HG03135 (cell line): Measurements from ENCODE around the gene SUSD4.

Source experiments
- ATAC-seq: cut with Tn5 transposase; IDR thresholded peaks from one replicate; pipeline ENCODE4 v1.9.1; 2021; ENCODE audit warnings: mild to moderate bottlenecking, moderate library complexity; ENCODE audit not compliant: unreplicated experiment

The SUSD4 gene

DNA sequence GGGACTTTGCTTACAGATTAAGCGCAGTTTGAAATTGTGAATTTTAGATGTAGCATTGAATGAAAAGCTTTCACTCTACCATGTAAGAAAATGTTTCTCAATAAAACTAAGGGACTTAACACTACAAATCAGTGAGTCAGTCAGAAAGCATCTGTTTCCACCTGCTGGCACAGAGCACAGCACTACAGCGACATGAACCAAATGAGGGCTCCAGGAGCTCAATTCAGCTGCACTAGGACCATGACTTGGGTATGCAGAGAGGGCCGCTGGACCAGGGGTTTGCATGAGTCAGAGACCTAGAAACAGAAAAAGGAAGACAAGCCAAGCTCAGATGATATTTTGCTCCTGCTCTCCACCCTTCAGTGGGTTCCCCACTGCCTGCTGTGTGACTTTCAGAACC is 5.2 kb downstream of the SUSD4 start:
- ATAC-seq, result no peak

DNA sequence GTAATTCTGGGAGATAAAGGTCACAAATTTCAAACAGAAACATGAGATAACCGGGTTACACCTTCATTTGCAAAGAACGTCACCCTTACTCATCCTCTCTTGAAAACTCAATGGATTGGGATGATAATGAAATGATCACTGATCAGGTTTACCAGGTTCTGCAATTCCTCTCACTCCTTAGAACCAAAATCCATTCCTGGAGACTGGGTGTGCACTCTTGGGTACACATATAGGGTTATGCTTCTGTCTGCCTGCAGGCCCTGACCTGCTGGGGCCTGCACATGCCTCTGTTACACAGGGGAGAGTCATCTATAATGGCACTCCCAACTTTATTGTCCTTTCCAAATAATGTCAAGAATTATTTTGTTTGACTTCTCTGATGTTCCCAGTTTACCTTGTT is 8.3 kb downstream of the SUSD4 start:
- no peak for ATAC-seq

DNA sequence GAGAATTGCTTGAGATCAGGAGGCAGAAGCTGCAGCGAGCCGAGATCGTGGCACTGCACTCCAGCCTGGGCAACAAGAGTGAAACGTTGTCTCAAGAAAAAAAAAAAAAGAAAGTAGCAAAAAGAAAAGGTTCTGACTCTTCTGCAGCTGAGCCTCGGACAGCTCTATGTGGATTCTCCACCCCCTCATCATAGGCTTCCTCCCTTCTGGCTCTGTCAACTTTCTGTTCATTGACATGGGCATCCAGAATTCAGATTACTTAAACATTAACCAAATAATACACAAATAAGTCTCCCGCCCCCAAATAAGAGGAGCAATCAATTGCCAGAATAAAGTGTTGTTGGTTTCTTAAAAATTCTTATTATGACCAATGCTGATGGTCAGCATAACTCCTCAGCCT is 10.0 kb downstream of the SUSD4 start:
- no peak for ATAC-seq

DNA sequence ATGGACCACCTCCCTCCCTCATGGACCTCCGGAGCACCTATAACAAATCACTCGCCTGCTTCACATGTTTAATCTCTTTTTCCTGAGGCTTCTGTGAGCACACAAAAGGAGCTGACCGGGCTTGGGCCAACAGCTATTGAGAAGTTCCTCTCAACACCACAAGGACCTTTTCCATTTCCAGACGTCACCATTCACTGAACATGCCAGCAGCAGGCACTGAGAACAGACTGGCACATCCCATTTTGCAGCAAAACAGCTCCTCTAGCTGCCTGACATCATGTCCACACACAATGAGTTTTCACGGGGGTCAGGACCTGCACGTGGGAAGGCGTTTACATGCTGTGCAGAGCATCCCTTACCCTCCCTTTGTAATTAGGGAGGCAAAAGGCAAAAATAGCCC is 11.0 kb downstream of the SUSD4 start:
- ATAC-seq, result no peak

DNA sequence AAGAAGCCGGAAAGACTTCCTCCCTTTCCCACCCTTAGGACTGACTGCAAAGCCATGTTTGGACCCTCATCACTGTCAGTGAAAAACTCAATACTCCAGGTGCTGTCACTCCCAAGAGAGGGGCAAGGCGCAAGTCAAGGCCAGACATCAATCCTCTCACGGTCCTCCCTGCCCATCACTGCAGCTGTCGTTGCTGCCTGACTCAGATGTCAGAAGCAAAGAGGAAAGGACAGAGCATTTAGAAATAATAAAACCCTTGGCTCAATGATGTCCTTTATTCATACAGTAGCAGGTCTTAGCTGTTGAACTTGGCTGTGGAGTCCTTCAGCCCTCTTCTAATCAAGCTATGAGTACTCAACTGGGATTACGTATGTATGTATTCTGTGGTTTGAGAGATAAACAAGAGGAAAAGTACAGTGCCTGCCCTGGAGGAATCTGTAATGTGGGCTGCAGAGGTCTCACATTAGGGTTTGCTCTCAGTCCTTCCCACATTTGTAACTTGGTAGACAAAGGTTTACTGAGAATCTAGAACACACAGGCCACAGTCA is 13.5 kb downstream of the SUSD4 start:
- no peak for ATAC-seq

DNA sequence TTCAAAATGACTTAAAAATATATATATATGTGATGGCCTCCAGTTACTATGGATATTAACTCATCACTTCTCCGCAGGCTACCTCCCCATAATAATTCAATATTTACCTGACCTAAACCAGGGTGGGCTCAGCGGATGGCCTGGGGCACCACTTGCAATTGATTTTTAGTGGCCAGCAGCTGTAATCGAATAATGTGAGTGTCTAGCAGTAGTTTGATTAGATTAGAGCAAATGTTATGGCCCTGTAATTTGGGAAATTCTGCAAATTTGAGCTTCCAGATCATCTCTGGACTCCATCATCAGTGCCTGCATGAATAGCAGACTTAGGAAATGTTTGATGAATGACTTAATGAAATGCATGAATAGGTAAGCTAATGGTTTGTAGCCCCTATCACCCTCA is 14.7 kb downstream of the SUSD4 start:
- ATAC-seq, result no peak

DNA sequence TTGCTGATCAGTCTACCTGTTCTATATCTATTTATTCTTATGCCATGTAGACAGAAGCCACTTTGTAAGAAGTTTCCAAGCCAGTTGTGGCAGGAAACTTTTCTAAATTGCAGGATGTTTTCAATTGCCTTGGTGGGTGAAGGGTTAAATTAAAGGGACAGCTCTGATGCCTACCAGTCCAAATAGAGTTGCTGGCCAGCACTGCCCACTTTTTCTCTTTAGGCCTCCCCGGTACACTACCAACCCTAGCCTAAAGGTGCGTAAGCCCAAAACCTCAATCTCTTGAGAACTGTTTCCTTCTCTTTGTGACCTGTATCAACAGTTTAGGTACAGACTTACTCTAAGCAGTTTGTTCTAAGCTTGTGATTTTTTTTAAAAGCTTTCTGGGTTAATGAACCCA is 15.5 kb downstream of the SUSD4 start:
- ATAC-seq, result no peak

DNA sequence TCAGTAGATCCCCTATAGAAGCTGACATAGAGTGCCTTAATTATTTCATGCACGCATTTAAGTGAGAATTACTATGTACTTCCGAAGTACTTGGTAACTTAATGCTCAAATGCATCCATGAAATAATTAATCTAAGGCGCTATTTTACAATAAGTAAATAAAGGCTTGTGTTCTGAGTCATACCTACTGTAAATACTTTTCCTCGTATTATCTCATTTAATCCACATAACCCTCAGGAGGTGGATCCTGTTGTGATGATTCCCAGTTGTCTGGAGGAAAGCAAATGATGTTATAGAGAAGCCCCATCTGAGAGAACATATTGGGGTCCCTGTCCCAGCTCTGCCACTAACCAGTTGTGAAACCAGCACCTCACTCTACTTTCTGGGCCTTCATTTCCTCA is 16.4 kb downstream of the SUSD4 start:
- ATAC-seq, result no peak

DNA sequence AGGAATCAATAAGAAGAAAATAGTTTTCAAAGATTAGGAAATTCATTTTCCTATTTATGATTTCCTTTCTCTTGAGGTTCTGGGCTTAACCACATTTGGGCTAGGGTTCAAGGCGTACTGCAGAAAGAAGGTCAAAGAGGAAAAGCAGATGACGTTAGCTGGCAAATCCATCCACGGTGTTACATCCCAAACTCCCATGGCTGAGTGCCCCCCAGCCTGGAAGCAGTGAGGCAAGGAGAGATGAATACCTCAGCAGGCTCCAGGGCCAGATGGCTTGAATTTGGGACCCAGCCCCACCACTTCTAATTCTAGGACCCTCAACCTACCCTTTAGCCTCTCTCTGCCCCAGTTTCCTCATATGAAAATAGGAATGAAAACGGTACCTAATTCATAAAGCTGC is 17.7 kb downstream of the SUSD4 start:
- no peak for ATAC-seq

DNA sequence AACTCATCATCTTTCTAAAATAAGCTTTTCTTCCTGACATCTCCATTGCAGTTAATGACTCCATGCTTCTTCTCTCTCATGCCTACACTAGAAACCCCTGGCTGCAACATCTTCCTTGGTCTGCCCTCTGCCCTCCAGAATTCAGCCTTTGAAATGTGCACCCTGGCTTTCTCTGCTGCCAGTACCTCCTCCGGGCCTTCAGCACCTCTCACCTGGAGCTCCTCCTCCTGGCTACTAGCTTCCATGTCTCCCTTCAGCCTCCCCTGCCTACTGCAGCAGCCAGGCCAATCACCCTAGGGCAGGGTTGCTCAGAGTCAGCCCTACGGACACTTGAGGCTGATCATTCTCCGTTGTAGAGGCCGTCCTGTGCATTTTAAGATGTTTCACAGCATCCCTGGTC is 18.3 kb downstream of the SUSD4 start:
- no peak for ATAC-seq

DNA sequence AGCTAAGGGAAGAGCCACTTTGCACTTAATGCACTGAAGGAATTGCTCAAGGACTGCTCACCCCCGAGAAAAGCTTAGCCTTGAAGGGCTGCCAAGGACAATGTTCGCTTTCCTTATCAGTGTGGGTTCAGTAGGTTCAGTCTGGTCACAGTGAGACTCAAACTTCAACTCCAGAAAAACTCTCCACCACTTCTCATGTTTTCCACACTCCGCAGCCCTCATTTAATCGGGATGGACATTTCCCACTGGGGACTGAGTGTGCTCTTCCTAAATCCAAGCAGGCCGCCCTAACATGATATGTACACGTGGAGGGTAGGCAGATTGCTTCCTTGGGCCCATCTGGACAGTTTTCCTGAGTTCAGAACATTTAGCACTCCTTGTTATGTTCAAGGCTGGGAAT is 19.5 kb downstream of the SUSD4 start:
- no peak for ATAC-seq

DNA sequence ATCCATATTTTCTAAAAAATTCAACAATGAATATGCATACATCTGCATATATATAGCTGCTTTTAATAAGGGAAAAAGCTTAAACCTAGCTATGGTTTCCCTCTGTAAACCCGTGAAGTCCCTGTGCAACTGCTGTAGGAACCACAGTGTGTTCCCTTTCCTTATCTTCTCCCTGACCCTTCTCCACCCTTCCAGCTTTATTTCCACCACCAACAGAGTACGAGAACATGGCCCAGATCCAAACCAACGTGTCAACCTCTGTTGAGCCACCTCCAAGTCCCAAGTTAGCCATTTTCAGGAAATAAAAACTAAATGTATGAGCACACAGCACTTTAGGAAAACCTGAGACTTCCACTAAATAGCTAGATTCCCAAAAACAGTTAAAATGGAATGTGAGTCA is 20.3 kb downstream of the SUSD4 start:
- no peak for ATAC-seq

DNA sequence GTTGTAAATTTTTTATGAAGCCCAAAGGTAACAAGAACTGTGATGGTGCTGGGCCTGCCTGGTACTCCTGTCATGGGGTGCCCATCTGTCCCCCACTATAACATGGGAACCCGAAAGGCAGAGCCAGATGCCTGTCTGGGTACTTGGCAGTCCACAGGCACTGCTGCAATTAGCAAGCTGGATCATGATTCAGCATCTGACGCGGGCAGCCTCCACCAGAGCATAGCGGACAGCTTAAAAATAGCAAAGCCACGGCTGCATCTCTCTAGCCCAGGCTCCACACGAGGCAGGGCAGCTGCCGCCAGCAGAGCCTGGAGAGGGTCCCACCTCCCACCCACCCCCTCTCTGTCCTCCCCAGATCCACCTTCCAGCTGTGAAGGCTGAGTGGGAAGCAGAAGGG is 22.9 kb downstream of the SUSD4 start:
- no peak for ATAC-seq

DNA sequence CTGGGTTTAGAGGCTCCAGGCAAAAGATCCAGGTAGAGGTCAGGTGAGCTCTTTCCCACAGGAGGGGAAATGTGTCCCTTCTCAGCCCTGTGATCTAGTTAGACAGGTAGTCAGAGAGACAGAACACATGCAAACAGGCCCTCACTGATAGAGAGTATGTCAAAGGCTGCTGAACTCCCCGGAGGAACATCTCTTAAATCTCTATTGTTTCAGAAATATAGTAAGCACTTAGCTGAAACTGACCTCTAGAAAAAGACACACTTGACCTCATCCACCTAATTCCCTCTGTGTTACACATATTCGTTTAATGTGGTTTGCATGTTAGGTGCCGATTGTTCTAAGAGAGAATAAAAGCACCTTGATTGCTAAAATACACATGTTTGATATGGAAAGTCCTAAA is 23.3 kb downstream of the SUSD4 start:
- ATAC-seq, result no peak

DNA sequence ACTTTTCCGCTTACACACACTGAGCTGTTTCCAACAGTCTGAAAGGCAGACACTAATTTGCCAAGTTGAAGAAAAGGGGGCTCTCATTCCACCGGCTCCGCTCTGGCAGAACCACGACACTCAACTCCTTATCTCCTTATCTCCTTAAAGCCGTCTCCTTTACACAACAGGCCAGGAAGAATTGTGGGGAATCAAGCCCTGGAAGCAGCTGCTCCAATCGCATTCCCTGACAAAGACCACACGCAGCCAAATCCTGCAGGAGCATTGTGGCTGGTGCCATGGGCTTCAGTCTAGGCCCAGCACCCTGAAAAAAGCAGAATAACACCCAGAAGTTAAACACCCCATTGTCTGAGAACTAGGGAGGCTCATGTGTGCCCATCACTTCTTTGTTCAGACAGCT is 24.1 kb downstream of the SUSD4 start:
- no peak for ATAC-seq

DNA sequence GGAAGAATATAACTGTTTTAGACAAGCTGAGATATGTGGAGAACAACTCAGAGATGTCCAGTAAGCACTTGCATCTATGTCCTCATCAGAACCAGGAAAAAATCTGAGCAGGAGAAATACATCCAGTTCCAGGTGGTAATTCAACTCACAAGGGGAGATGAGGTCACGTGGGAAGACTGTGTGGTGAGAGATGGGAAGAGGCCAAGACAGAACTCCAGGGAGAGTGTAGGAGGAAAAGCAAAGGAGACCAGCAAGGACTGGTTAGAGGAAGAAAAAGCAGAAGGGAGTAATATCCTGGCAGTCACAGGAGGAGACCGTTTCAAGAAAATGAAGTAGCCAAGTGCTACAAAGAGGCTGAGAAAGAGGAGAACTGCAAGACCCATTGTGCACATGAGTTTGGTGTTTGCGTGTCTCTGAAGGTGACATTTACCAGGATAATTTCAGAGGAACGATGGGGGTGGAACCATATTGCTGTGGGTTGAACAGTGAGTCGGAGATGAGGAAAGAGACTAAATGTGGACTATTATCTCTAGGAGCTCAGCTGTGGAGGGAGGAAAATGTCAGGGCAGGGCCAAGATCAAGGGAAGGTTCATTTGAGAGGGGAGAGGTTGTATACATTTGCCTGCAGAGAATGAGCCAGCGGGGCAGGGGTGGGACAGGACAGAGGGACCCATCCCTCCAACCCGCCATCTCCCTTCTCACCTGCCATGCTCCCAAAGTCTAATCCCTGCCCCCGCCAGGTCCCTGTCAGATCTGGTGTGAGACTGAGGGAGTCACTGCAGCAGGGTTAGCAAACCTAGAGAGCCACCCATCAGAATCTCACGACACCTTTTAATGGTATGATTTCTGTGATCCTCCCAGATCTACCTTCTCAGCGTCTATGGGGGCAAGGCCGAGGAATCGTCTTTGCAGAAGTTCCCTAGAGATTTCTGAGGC is 24.9 kb downstream of the SUSD4 start:
- ATAC-seq, result no peak

DNA sequence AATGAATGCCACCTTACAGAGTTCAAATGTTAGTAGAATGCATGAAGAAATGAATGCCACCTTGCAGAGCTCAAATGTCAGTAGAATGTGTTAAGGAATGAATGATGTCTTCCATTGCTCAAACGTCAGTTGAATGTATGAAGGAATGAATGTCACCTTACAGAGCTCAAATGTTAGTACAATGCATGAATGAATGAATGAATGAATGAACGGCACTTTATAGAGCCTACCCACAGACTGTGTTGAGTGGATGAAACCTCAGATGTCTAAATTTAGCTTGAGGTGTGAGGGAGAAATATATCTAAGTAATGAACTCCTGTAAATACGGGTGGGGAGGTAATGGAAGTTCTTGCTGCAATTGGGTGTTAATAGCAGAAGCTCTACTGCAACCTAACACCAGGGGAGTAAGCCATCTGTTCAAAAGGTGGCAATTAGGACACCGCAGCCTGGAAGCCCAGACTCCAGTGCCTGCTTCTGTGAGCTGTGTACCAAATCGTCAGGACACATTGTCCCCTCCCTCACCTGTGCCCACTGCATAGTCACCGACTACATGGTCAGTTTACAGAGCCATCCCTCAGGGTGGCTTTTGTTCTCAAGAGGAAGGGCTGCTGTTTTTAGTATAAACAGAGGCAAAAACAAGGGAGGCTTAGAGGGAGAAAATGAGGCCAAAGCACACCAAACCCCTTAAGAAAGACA is 26.7 kb downstream of the SUSD4 start:
- no peak for ATAC-seq

DNA sequence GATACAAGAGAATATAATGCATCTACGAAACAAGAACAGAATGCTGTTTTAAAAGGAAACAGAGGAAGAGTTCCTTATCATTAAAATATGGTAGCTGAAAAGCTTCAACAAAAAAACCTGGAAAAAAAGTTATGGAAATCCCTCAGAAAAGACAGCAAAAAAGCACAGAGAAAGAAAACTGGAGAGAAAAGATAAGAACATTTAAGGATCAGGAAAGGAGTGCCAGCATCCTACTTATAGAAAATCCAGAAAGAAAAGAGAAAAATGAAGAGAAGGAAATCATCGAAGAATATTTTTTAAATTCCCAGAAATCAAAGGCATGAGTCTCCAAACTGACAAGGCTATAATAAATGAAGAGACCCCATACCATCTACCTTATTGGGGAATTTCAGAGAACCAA is 29.8 kb downstream of the SUSD4 start:
- ATAC-seq, result no peak

DNA sequence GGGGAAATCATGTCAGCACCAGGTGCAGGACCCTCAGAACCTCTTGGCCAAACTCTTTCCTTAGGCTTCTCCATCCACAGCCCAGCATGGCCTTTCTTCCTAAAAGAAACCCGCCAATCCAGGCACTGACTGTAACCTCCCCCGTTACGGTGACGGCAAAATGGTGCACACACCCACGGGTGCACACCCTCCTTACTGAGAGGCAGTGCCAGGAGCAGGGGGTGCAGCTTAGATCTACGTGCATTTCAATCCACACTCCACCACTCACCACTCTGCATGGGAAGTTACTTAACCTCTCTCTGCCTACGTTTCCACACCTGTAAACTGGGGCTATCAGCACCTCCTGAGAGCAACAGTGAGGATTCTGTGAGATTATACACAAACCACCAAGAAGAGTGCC is 31.0 kb downstream of the SUSD4 start:
- no peak for ATAC-seq

DNA sequence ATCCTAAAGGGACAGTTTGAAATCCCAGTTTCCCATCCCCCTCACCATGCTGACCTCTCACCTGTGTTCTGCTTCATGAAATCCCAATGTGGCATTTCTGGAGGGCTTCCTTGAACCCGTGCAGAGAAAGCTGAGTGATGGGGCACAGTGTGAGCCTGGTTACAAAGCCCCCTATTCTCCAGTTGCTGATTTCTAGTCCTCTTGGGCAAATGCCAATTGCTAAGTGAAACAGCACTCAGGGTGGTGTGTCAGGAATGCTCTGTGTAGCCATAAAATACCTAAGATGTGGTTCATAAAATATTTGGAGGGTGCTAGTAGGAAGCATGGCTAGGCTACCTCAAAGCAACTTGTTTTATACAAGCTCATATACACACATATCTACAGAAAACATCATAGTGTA is 32.0 kb downstream of the SUSD4 start:
- ATAC-seq, result no peak

DNA sequence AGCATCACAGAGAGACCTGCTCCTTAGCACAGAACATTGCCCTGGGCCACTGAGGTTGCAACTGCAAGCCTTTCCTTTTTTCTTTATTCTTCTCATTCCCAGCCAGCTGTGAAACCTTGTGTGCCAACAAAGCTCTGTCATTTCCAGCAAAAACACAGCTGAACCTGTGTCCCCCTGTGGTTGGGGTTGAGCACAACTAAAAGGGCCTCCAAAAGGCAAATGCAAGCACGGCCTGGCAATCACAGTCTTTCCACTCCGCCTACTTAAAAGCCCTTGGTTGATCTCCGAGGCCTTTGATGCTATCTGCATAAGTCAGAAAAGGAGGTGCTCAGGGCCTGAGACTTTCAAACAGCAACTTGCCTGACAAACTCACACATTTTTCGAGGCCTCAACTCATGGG is 32.7 kb downstream of the SUSD4 start:
- no peak for ATAC-seq

DNA sequence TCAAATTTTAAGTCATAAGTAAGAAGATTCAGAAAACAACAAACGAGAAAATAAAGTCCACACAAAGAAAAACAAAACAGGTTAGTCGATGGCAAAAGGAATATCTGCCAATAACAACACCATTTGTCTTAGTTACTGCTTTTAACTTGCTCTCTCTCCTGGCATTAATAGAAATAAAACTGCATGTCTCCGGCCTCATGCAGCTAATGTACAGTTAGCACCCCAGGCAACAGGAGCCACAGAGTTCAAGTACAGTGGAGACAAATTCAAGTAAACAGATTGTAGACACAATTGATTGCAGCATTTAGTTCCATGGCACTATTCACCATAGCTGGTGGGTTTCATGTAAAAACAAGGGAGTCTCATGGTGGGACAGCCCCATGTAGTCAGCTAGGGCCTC is 33.5 kb downstream of the SUSD4 start:
- no peak for ATAC-seq
